Measurements from ENCODE around the gene CCDC102A.

GRCh38 chr16:57537581-57538234 is 1.3 kb upstream of the CCDC102A start:
- no peak for TF ChIP-seq POLR2A (IDR thresholded peaks at IDR 0.05)
- no peak for TF ChIP-seq CTCF (IDR thresholded peaks at IDR 0.05)
